Effector memory CD4-positive, alpha-beta T cell (primary cell): Measurements from ENCODE around the gene BGLAP.

Experiments used
- DNase-seq, 3 donors: peaks; one replicate each; pipeline ENCODE4 v3.0.0-alpha.2; 2020
- H3K27ac ChIP-seq: 2 replicates; pipeline ENCODE4 v1.7.0; 2013; ENCODE audit warnings: mild to moderate bottlenecking, low read length, moderate library complexity; ENCODE audit not compliant: insufficient read depth, poor library complexity, severe bottlenecking
- H3K27me3 ChIP-seq: replicated peaks from 2 replicates; pipeline ENCODE4 v1.7.0; 2013; ENCODE audit warnings: mild to moderate bottlenecking, low read length; ENCODE audit not compliant: insufficient read depth, control insufficient read depth, poor library complexity, severe bottlenecking
- H3K36me3 ChIP-seq: 2 replicates; pipeline ENCODE4 v1.7.0; 2013; ENCODE audit warnings: mild to moderate bottlenecking, low read length, moderate library complexity; ENCODE audit not compliant: control insufficient read depth, insufficient read depth
- H3K4me1 ChIP-seq: 2 replicates; pipeline ENCODE4 v1.7.0; 2013; ENCODE audit warnings: low read length, mild to moderate bottlenecking; ENCODE audit not compliant: control insufficient read depth, insufficient read depth, poor library complexity, severe bottlenecking
- H3K4me3 ChIP-seq: 2 replicates; pipeline ENCODE4 v1.7.0; 2013; ENCODE audit warnings: low read length, low read depth, mild to moderate bottlenecking; ENCODE audit not compliant: insufficient read depth, poor library complexity, severe bottlenecking
- H3K9me3 ChIP-seq: 2 replicates; pipeline ENCODE4 v1.7.0; 2013; ENCODE audit warnings: mild to moderate bottlenecking, low read length, moderate library complexity; ENCODE audit not compliant: control insufficient read depth

BGLAP gene

GRCh38 chr1:156225677-156226014 is 16.3 kb upstream of the BGLAP start:
- no peak overlapping the region for H3K4me3 ChIP-seq
- H3K9me3 ChIP-seq = no peaks in the 10 kb centered on the region
- peaks cover 5% of the 10 kb centered on the region for H3K4me1 ChIP-seq
- no peak for DNase-seq
- H3K36me3 ChIP-seq = peaks cover 43% of the 10 kb centered on the region
- no peaks in the 10 kb centered on the region for H3K27me3 ChIP-seq
- H3K27ac ChIP-seq = no peak overlapping the region

GRCh38 chr1:156226116-156226538 is 15.9 kb upstream of the BGLAP start:
- no peak for DNase-seq
- H3K9me3 ChIP-seq = no peaks in the 10 kb centered on the region
- H3K4me3 ChIP-seq = no peak overlapping the region
- H3K36me3 ChIP-seq = peaks cover 39% of the 10 kb centered on the region
- H3K27me3 ChIP-seq = no peaks in the 10 kb centered on the region
- no peak overlapping the region for H3K27ac ChIP-seq
- H3K4me1 ChIP-seq = peaks cover 5% of the 10 kb centered on the region

DNA sequence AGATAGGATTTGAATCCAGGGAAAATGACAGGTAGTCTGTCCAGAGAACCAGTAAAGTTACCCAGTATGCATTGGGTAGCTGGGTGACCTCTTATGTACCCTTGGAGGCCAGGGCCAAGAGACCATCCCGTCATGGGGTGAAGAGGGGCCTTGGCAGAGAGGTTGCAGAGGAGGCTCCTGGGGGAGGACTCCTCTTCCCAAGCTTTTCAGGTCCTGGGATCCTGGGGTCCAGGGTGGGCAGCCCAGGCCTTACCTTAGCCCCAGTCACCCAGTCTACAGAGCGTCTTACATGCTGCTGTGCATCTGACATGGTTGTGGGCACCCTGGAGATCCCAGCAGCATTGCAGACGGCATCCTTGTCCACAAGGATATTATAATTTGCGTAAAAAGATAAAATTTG is 15.2 kb upstream of the BGLAP start:
- no peak for DNase-seq
- no peak overlapping the region for H3K27ac ChIP-seq
- H3K9me3 ChIP-seq = no peaks in the 10 kb centered on the region
- no peaks in the 10 kb centered on the region for H3K27me3 ChIP-seq
- no peak overlapping the region for H3K4me3 ChIP-seq
- peaks cover 34% of the 10 kb centered on the region for H3K36me3 ChIP-seq
- peaks cover 5% of the 10 kb centered on the region for H3K4me1 ChIP-seq

GRCh38 chr1:156228501-156228900 is 13.5 kb upstream of the BGLAP start:
- Histone ChIP-seq H3K36me3 (peaks cover 29% of the 10 kb centered on the region), H3K9me3 (no peaks in the 10 kb centered on the region), H3K4me1 (peaks cover 5% of the 10 kb centered on the region), H3K4me3 (no peak overlapping the region), H3K27me3 (no peaks in the 10 kb centered on the region), H3K27ac (no peak overlapping the region)
- no peak for DNase-seq

GRCh38 chr1:156229809-156230472 is 12.0 kb upstream of the BGLAP start:
- DNase-seq = no peak
- H3K27ac ChIP-seq = no peak overlapping the region
- H3K9me3 ChIP-seq = no peaks in the 10 kb centered on the region
- H3K4me1 ChIP-seq = peaks cover 5% of the 10 kb centered on the region
- H3K36me3 ChIP-seq = peaks cover 25% of the 10 kb centered on the region
- no peaks in the 10 kb centered on the region for H3K27me3 ChIP-seq
- H3K4me3 ChIP-seq = no peak overlapping the region

DNA sequence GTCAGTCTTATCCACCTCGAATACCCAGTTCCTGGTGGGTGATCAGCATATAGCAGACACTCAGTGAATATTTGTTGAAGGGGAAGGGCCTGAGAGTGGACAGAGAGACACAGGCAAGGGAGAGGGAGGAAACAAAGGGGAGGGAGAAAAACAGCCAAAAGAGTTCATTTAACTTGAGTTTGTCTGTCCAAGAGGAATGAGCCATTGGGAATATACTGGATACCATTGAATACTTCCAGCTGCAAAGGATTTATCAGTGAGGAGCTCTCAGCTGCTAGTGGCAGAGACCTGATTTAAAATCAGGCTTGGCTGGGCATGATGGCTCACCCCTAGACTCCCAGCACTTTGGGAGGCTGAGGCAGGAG is 11.5 kb upstream of the BGLAP start:
- no peaks in the 10 kb centered on the region for H3K27me3 ChIP-seq
- no peak overlapping the region for H3K4me3 ChIP-seq
- no peak for DNase-seq
- H3K4me1 ChIP-seq = peaks cover 1% of the 10 kb centered on the region
- H3K27ac ChIP-seq = no peak overlapping the region
- H3K9me3 ChIP-seq = no peaks in the 10 kb centered on the region
- peaks cover 25% of the 10 kb centered on the region for H3K36me3 ChIP-seq

DNA sequence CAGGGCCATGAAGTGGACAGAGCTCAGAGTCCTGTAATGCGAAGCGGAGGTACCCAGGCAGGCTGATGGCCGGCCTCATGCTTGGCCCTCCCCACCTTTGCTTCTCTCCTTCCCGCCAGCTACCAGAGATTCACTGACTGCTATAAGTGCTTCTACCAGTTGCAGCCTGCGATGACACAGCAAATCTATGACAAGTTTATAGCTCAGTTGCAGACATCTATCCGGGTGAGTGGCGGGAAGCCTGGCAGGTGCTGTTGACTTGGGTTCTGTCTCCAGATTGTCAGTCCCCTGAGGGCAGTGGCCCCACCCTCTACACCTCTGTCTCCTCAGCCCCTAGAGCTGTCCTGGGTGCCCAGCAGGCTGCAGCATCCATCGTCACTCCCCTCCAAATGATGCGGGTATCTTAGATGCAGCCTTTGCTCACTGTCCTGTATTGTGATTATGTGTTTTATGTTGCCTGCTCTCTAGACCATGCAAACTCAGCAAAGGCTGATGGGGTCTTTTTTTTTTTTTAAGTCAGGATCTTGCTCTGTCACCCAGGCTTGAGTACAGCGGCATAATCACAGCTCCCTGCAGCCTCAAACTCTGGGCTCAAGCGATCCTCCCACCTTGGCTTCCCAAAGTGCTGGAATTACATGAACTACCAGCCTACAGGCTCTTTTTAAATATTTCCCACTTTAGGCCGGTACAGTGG is 9.6 kb upstream of the BGLAP start:
- Histone ChIP-seq H3K27ac (no peak overlapping the region), H3K4me3 (no peak overlapping the region), H3K27me3 (no peaks in the 10 kb centered on the region), H3K9me3 (no peaks in the 10 kb centered on the region), H3K4me1 (no peaks in the 10 kb centered on the region), H3K36me3 (peaks cover 34% of the 10 kb centered on the region)
- DNase-seq = no peak

DNA sequence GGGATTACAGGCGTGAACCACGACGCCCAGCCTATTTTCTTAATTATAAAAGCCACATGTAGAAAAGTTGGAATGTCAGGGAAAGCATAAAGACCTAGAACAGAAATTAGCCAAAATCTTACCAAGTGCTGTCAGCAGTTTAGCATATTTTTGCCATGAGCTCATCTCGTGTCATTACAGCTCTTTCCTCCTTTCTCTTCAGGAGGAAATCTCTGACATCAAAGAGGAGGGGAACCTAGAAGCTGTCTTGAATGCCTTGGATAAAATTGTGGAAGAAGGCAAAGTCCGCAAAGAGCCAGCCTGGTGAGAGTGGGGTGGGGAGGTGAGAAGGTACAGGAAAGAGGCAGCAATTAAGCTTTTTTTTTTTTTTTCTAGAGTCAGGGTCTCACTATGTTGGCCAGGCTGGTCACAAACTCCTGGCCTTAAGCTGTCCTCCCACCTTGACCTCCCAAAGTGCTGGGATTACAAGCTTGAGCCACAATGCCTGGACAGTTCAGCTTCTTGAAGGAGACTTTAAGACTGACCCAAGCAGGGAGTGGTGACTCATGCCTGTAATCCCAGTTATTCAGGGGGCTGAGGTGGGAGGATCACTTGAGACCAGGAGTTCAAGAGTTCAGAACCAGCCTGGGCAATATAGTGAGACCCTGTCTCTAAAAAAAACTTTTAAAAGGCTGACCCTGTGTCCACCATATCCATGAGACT is 8.4 kb upstream of the BGLAP start:
- no peaks in the 10 kb centered on the region for H3K4me1 ChIP-seq
- H3K27me3 ChIP-seq = no peaks in the 10 kb centered on the region
- H3K27ac ChIP-seq = no peak overlapping the region
- H3K9me3 ChIP-seq = no peaks in the 10 kb centered on the region
- peaks cover 41% of the 10 kb centered on the region for H3K36me3 ChIP-seq
- DNase-seq = no peak
- no peak overlapping the region for H3K4me3 ChIP-seq

DNA sequence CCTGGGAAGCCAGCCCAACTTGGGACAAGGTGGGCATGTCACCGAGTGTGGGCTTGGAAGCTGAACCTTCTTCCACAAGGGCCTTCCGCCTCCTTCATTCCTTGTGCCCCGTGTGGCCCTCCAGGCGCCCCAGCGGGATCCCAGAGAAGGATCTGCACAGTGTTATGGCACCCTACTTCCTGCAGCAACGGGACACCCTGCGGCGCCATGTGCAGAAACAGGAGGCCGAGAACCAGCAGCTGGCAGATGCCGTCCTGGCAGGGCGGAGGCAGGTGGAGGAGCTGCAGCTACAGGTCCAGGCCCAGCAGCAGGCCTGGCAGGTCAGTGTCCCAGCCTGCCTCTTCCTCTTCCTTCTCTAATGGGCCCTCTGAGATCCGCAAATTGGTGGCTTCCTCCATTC is 5.8 kb upstream of the BGLAP start:
- Histone ChIP-seq H3K4me1 (no peaks in the 10 kb centered on the region), H3K27ac (no peak overlapping the region), H3K9me3 (no peaks in the 10 kb centered on the region), H3K4me3 (no peak overlapping the region), H3K36me3 (peaks cover 49% of the 10 kb centered on the region), H3K27me3 (no peaks in the 10 kb centered on the region)
- DNase-seq = no peak

DNA sequence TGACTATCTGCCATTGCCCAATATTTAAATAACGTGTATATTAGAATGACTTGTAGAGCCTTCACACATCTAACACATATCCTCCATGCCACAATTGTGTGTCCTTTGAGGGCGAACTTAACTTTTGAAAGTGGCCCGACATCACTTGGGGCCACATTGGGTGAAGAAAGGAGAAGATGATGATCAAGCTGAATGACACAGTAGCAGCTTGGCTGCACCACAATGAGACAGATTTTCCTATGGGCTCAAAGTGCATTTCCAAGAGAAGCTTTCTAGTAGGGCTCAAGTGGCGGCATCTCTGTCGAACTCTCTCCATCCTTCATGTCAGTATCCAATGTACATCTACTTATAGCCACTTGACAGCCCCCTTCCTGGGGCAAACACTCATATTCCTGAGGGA is 3.7 kb upstream of the BGLAP start:
- H3K27me3 ChIP-seq = no peaks in the 10 kb centered on the region
- H3K36me3 ChIP-seq = peaks cover 43% of the 10 kb centered on the region
- no peaks in the 10 kb centered on the region for H3K9me3 ChIP-seq
- H3K4me1 ChIP-seq = no peaks in the 10 kb centered on the region
- H3K27ac ChIP-seq = no peak overlapping the region
- H3K4me3 ChIP-seq = no peak overlapping the region
- DNase-seq = no peak
